ENCODE results near the gene MXD3.
A peak's percentile ranks its signal among the peaks of the same experiment; 100 is the strongest.
"Not testable (repeated sequence)": the region's sequence is repeated elsewhere in the genome, so short reads cannot be mapped to it uniquely, and the experiment has no call there.

The MXD3 gene

GRCh38 chr5:177319913-177320588 lies 8.4 kb upstream of the MXD3 start:
- DNase-seq (ENCODE audit: low read depth) = no peak

DNA sequence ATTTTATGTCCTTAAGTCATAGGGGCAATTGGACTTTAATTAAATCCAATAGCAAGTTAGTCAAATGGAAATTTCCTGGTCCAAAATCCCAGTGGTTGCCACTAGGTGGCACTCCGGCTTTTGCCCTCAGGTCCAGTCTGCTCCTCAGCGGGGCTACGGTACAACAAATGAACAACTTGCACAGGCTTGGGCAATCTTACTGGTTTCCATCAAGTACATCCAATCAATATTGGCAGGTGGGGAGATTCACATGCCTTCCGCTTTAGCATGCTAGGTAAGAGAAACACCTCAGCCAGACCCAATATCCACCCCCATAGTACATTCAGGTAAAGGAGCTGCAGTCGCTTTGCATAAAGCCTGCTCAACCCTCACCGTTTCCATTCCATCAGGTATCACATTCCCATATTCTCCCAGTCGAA lies 6.3 kb upstream of the MXD3 start:
- peak; percentile 58 for DNase-seq (ENCODE audit: low read depth)

GRCh38 chr5:177316005-177316404 lies 4.3 kb upstream of the MXD3 start:
- DNase-seq (ENCODE audit: low read depth) = no peak

- DNase-seq (ENCODE audit: low read depth) = no peak
Observed at GRCh38 chr5:177315411-177315810, 3.7 kb upstream of the MXD3 start.

DNA sequence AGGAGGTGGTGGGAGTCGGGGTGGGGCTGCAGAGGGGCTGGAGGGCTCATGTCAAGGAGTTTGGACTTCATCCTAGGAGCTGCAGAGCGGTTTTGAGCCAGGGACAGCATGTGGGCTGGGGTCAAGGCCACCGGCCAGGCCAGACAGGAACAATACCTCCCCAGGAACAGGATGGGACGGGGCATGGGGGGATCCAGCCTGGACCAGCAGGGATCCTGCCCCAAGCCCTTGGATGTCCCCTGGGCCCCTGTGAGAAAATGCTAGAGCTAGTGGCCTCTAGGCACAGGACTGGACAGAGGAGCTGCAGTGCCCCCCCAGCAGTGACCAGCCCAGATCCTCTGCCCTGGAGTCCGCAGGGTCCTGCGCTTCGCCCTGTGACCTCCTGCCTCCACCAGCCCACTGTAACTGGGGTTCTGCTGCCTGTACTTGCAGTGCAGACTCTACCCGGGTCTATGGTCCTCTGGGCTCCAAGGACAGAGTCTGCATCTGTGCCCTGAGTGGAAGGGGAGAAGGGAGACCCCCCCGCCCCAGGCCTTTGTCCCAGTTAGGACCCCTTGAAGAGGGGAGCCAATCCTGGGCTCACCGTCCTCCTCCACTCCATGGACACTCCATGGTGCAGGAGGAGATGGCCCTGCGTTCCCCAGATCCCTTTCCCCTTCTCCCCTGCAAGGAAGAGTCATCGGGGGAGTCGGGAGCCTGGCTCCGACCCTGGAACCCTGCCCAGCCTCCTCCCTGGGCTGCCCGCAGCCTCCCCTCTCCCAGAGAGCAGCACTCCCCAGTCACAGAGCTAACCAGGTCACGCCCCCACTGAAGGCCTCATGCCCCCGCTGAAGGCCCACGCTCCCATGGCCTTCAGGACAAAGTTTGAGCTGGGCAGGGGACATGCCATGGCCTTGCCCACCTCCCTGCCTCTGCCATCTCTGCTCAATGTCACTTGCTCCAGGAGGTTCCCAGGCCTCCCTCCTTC lies 3.0 kb upstream of the MXD3 start:
- DNase-seq (ENCODE audit: low read depth) = no peak

DNA sequence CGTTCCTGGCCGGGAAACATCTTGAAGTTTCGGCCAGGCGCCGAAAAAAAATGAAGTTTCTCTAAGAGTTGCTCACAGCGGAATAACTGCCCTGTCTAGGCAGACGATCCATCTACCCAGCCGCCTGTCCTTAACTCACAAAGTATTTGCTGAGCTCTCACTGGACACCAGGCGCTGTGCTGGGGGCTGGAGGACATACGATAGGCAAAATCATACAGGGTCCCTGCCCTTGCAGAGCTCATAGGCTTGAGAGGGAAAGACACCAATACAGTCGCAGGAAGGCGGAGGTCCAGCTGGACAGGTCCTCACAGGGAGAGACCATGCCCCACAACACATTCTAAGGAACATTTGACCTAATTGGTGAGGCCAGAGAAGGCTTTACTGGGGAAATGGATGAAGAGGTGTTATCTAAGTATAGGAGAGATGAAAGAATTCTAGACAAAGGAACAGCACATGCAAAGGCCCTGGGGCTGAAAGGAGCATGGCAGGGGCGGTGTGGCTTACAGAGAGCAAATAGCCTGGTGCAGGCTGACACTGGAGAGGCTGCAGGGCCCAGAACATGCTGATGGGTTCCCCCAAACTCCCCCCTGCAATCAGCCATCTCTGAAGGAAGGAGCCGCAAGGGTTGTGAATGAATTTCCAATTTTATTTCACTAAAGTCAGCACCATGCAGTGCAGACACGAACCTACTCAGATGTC lies 2.0 kb upstream of the MXD3 start:
- no peak for DNase-seq (ENCODE audit: low read depth)

DNA sequence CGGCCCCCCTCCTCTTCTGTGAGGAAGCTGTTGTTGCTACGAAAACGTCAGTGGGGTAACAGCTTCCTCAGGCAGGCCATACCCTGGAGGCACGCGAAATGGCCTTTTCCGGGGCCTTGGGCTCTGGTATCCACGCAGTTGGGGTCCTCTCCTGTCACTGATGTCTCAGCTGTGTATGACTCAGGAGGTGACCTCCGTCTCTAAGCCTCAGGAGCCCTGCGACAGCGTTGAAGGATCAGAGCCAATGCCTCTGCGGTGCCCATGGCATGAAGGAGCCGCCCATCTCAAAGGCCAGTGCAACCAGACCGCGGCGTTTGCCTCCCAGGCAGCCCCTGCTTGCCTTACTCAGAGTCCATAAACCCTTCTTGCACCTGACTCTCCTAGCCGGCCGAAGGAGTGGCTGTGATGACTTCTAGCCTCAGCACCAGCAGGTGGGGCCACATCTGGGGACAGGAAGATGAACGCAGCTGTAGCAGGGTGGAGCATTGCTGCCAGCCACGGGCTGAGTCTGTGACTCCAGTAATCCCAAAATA lies 1.0 kb upstream of the MXD3 start:
- no peak for DNase-seq (ENCODE audit: low read depth)

DNA sequence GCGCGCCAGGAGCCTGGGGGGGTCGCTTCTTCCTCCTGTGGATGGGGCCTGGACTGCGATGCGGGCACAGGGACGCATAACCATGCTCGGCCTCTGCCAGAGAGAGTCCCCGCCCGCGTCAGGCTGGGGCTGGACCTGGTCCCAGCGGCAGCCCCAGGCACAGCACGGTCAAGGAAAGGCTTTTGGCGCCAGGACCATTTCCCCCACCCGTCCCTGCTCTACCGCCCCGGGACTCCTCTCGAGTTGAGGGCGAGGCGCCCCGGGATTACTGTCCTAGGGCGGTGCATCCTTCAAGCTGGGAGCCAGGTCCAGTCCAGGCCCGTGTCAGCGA lies 341 bp downstream of the MXD3 start:
- no peak for DNase-seq (ENCODE audit: low read depth)

DNA sequence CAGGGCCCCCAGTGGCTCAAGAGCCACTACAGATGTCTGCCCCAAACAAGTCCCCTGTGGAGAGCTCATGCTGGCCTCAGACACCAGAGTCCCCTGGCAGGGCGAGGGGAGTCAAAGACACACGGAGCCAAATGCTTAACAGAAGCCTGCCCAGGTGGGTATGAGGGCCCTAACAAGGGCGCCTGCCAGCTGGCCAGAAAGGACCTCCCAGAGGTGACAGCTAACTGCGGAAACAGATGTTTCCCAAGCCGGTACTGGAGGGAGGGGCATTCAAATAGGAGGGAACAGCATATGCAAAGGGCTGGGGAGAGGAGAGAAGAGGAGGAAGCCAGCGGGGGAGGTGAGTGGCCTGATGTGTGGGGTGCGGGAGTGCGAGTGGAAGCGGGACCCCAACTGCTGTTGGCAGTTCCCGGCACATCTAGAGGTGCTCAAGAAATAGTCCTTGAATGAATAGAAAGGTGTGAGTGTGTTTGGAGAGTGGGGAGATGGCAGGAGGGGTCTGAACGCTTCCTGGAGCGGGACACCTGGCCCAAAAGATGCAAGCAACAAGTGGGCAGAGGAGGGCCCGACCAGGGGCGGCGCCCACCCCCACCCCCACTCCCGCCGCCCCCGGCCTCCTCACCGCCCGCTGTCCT lies 824 bp downstream of the MXD3 start:
- DNase-seq (ENCODE audit: low read depth) = no peak

- DNase-seq (ENCODE audit: low read depth) = no peak
Observed at GRCh38 chr5:177310332-177310731, 1.4 kb downstream of the MXD3 start.

GRCh38 chr5:177309351-177310191 lies 2.1 kb downstream of the MXD3 start:
- DNase-seq (ENCODE audit: low read depth) = peak; percentile 50

GRCh38 chr5:177308740-177309139 lies 3.0 kb downstream of the MXD3 start:
- DNase-seq (ENCODE audit: low read depth) = no peak

DNA sequence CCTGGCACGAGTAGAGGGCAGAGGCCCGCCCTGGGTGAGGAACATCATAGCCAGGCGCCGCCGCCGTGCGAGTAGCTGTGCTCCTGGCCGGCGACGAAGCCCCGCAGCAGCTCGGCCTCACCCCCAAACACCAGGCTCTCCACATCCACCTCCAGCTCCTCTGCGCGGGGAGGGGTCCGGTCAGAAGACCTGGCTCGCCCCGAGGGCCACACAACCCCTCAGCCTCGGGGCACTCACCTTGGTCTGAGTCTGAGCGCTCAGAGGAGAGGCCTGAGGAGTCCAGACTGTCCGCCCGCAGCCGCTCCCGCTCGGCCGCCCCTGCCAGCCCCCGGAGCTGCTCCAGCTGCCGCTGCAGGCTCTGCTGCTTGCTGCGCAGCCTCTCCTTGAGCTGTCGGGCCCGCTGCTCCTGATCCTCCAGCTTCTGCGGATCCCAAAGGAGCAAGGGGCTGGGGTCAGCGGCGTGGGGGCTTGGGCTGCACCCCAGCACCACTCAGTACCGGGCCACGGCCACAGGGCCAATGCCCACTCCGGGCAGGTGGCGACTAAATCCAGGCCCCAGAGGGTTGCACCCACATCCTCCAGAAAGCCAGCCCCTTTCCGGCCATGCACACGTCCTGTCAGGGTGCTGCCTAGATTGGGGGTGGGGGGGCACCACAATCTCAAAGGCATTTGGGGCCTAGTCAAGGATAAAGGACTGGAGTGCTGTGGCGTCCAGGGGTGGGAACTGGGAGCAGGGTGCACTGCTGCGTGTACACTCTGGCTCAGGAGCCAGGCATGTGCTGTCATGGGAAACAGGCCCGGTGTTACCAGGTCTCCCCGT lies 3.9 kb downstream of the MXD3 start:
- DNase-seq (ENCODE audit: low read depth) = no peak

- no peak for DNase-seq (ENCODE audit: low read depth)
Observed at GRCh38 chr5:177306674-177307543, 4.8 kb downstream of the MXD3 start.

GRCh38 chr5:177306103-177306640 lies 5.5 kb downstream of the MXD3 start:
- not testable (repeated sequence) for DNase-seq (ENCODE audit: low read depth)

DNA sequence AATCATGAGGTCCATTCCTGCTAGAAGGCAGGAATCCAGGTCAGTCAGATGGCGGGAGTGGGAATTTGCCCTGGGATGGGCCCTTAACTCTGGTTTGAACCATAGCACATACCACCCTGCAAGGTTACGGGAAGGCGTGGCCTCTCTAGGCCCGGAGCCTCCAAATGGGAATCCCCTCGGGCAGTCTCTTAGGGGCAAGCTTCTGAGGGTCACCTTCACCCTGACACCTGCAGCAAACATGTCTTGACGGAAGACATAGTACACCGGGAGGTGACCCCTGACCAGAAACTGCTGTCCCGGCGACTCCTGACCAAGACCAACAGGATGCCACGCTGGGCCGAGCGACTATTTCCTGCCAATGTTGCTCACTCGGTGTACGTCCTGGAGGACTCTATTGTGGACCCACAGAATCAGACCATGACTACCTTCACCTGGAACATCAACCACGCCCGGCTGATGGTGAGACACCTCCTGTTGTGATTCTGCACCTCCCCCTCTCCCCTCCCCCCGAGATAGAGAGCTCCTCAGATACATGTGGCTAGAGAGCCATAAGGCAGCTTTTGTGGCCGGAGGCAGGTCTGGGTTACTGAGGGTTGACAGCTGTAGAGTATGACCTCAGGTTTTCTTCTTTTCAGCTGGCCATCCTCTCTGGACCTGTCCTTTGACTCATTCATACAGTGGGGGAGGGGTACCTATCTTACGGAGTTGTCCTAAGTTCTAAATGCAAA lies 7.1 kb downstream of the MXD3 start:
- no peak for DNase-seq (ENCODE audit: low read depth)

DNA sequence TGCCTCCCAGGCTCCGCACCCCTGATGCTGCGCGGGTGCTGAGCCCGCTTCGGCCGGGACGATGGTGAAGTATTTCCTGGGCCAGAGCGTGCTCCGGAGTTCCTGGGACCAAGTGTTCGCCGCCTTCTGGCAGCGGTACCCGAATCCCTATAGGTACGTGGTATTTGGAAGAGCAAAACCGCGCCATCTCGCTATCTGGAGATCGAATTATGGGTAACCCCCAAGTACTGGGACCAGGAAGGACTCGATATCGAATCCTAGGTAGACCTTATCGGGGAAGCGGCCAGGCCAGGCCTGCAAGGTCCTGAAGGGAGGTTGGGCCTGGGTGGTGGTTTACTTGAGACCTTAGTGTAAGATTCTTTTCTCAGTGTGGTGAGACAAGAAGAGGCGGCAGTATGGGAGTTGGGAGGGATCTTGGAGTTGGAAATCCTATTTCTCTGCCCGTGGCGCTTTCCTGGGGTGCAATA lies 7.7 kb downstream of the MXD3 start:
- no peak for DNase-seq (ENCODE audit: low read depth)
